Effector CD8-positive, alpha-beta T cell (primary cell): Measurements from ENCODE around the gene DLGAP4.

Experiments used
- DNase-seq: peaks from one replicate; lab custom pipeline; 2025; lab: John Stamatoyannopoulos, UW
- total RNA-seq, 4 experiments: gene quantifications; one replicate each; lab custom pipeline; 2026; lab: John Stamatoyannopoulos, UW

The DLGAP4 gene
- 22.5 to 33.0 (median 28.0) reads per million in 4 experiments for total RNA-seq

- DNase-seq = no peak
Measured at GRCh38 chr20:36305602-36306551, at the start of gene DLGAP4. TSS of gene DLGAP4 (plus strand) at chr20:36306339. CDS start at chr20:36431718, 125,379 bp downstream.

GRCh38 chr20:36259177-36260061, 46.7 kb upstream of the DLGAP4 start:
- no peak for DNase-seq

- no peak for DNase-seq
Measured at GRCh38 chr20:36260316-36260715, 45.8 kb upstream of the DLGAP4 start.

- no peak for DNase-seq
Measured at GRCh38 chr20:36261389-36262105, 44.6 kb upstream of the DLGAP4 start.

GRCh38 chr20:36262440-36262839, 43.7 kb upstream of the DLGAP4 start:
- DNase-seq = no peak

- no peak for DNase-seq
Measured at GRCh38 chr20:36264426-36265246, 41.5 kb upstream of the DLGAP4 start.

- DNase-seq = no peak
Measured at GRCh38 chr20:36266189-36266588, 40.0 kb upstream of the DLGAP4 start.

- DNase-seq = no peak
Measured at GRCh38 chr20:36267605-36268381, 38.3 kb upstream of the DLGAP4 start.

- DNase-seq = no peak
Measured at GRCh38 chr20:36268440-36269342, 37.4 kb upstream of the DLGAP4 start.

- no peak for DNase-seq
Measured at GRCh38 chr20:36269507-36269906, 36.6 kb upstream of the DLGAP4 start.

- no peak for DNase-seq
Measured at GRCh38 chr20:36270744-36271638, 35.1 kb upstream of the DLGAP4 start.

- no peak for DNase-seq
Measured at GRCh38 chr20:36271639-36272546, 34.2 kb upstream of the DLGAP4 start.

- DNase-seq = no peak
Measured at GRCh38 chr20:36272547-36273220, 33.5 kb upstream of the DLGAP4 start.

- DNase-seq = no peak
Measured at GRCh38 chr20:36273414-36274180, 32.5 kb upstream of the DLGAP4 start.

GRCh38 chr20:36274181-36274841, 31.8 kb upstream of the DLGAP4 start:
- no peak for DNase-seq
